SJSA1 (cell line): ENCODE data around the gene PLXNC1. TPM values are rescaled to one million over a fixed set of nuclear protein-coding genes. Genes with fewer than 3 reads are reported as not detected.

Experiments
- DNase-seq, 2 experiments: peaks; one replicate each; pipeline ENCODE4 v3.0.0-alpha.2; 2015 to 2020; ENCODE audit warnings: low spot score in 2 of 2, low read depth in 1 of 2
- H3K27ac ChIP-seq: fragments of 250-450 bp; sonication (Bioruptor Pico); 2 replicates; pipeline ENCODE4 v1.5.1; 2020; ENCODE audit warnings: mild to moderate bottlenecking, moderate library complexity
- H3K27me3 ChIP-seq: fragments of 250-450 bp; sonication (Bioruptor Pico); replicated peaks from 2 replicates; pipeline ENCODE4 v1.5.1; 2020; ENCODE audit warnings: mild to moderate bottlenecking, moderate library complexity
- H3K36me3 ChIP-seq: fragments of 250-450 bp; sonication (Bioruptor Pico); 2 replicates; pipeline ENCODE4 v1.5.1; 2020; ENCODE audit warnings: mild to moderate bottlenecking
- H3K4me1 ChIP-seq: fragments of 250-450 bp; sonication (Bioruptor Pico); replicated peaks from 2 replicates; pipeline ENCODE4 v1.6.1; 2021; ENCODE audit warnings: mild to moderate bottlenecking
- H3K4me3 ChIP-seq: fragments of 250-450 bp; sonication (Bioruptor Pico); 2 replicates; pipeline ENCODE4 v1.5.1; 2020; ENCODE audit warnings: mild to moderate bottlenecking
- H3K9me3 ChIP-seq: fragments of 250-450 bp; sonication (Bioruptor Pico); replicated peaks from 2 replicates; pipeline ENCODE4 v1.5.1; 2020; ENCODE audit warnings: mild to moderate bottlenecking
- total RNA-seq: library from RNA; depleted of rRNA; stranded (reverse); fragments of >200 nt; shearing (Covaris generic); gene quantifications from 2 replicates; pipeline ENCODE4 v1.2.3, GENCODE V29; 2014

PLXNC1 gene
- total RNA-seq, 1 experiment from 2014 or later, result 4.4 TPM

- Histone ChIP-seq H3K4me1 (no peaks in the 10 kb centered on the region), H3K27ac (no peak overlapping the region), H3K4me3 (no peak overlapping the region), H3K9me3 (no peaks in the 10 kb centered on the region), H3K36me3 (no peaks in the 10 kb centered on the region), H3K27me3 (no peaks in the 10 kb centered on the region)
- no peak for DNase-seq
These were observed 124.9 kb downstream of the PLXNC1 start for GRCh38 chr12:94273272-94273671.

GRCh38 chr12:94276725-94277124 is 128.3 kb downstream of the PLXNC1 start:
- no peaks in the 10 kb centered on the region for H3K36me3 ChIP-seq
- DNase-seq, result no peak

GRCh38 chr12:94277426-94278000 is 129.1 kb downstream of the PLXNC1 start:
- Histone ChIP-seq H3K4me1 (no peaks in the 10 kb centered on the region), H3K36me3 (no peaks in the 10 kb centered on the region), H3K27ac (no peak overlapping the region), H3K9me3 (no peaks in the 10 kb centered on the region), H3K27me3 (no peaks in the 10 kb centered on the region), H3K4me3 (no peak overlapping the region)
- DNase-seq, result no peak

More at GRCh38 chr12:94276725-94277124, 128.3 kb downstream of the PLXNC1 start:
- Histone ChIP-seq H3K27me3 (no peaks in the 10 kb centered on the region), H3K4me3 (no peak overlapping the region), H3K4me1 (no peaks in the 10 kb centered on the region), H3K27ac (no peak overlapping the region), H3K9me3 (no peaks in the 10 kb centered on the region)

DNA sequence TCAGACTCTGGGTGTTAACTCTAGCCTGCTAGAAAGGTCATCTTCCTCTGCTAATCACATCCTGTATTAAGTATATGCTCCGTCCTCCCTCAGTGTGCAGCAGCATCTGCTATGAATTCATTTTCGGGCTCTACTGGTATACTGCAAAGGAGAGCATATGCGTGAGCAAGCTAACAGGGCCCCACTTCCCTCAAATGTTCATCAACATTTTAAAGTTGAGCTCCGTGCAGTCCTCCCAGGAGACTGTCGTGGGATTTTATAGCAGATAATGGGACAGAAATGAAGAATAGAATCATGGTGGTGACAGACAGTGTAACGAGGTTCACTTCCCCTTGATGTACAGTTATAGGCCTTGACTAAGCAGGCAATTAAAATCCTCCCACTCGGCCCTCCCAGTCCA is 131.7 kb downstream of the PLXNC1 start:
- Histone ChIP-seq H3K4me3 (no peak overlapping the region), H3K9me3 (no peaks in the 10 kb centered on the region), H3K36me3 (no peaks in the 10 kb centered on the region), H3K27me3 (no peaks in the 10 kb centered on the region), H3K4me1 (no peaks in the 10 kb centered on the region), H3K27ac (no peak overlapping the region)
- DNase-seq, result no peak

- Histone ChIP-seq H3K27me3 (no peaks in the 10 kb centered on the region), H3K9me3 (no peaks in the 10 kb centered on the region), H3K27ac (no peak overlapping the region), H3K4me3 (no peak overlapping the region), H3K36me3 (no peaks in the 10 kb centered on the region), H3K4me1 (no peaks in the 10 kb centered on the region)
- no peak for DNase-seq
These were observed 134.3 kb downstream of the PLXNC1 start for GRCh38 chr12:94282675-94283074.

GRCh38 chr12:94284046-94284445 is 135.7 kb downstream of the PLXNC1 start:
- Histone ChIP-seq H3K27ac (no peak overlapping the region), H3K4me1 (peaks cover 1% of the 10 kb centered on the region), H3K36me3 (no peaks in the 10 kb centered on the region), H3K9me3 (no peaks in the 10 kb centered on the region), H3K27me3 (no peaks in the 10 kb centered on the region), H3K4me3 (no peak overlapping the region)
- no peak for DNase-seq

DNA sequence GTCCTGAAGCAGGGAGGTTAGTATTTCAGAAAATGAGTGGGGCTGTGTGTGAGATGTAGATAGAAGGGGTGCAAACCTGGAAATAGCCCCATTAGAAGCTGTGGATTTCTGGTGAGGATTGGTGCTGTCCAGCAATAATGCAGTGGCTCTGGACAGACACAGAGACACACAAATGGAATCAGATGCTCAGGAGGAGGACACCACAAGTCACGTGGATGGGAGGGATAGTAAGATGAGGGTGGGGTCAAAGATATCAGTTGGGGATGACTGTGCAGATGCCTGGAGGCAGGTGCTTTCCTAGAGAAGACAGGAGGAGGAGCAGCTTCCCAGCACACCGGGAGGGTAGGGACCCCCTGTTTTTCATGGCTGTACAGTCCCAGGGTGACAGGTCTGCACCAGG is 136.5 kb downstream of the PLXNC1 start:
- Histone ChIP-seq H3K9me3 (no peaks in the 10 kb centered on the region), H3K36me3 (no peaks in the 10 kb centered on the region), H3K27me3 (no peaks in the 10 kb centered on the region), H3K27ac (no peak overlapping the region), H3K4me1 (peaks cover 9% of the 10 kb centered on the region), H3K4me3 (no peak overlapping the region)
- no peak for DNase-seq

GRCh38 chr12:94285943-94286582 is 137.7 kb downstream of the PLXNC1 start:
- no peak overlapping the region for H3K27ac ChIP-seq

DNA sequence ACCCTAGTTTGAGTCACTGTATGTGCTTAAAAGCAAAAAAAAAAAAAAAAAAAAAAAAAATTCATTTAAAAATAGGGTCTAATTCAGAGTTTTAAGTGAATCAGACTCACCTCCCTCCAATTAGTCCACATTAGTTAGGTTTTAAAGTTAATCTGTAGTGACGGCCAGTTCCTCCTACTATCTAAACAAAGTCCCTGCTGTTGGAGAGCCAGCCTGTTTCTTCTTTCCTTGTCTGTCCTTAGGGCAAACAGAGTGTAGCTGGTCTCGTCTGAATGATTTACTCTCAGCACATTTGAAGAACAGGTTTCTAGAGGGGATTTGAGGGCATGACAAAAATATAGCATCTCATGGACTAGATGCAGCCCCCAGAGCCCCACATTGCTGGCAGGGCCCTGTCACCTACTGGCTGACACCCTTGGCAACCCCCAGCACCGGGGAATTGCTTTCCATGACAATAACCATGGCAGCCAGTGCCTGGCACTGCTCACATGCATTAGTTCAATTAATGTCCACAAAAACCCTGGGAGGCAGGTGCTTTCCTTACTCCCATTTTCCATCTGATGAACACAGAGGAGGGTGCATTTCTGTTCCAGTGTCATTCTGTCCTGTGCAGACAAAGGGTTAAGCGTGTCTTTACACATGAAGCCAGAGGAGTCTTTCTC is 138.3 kb downstream of the PLXNC1 start:
- H3K36me3 ChIP-seq, result no peaks in the 10 kb centered on the region
- no peaks in the 10 kb centered on the region for H3K27me3 ChIP-seq
- peaks cover 23% of the 10 kb centered on the region for H3K4me1 ChIP-seq
- no peak for DNase-seq
- H3K9me3 ChIP-seq, result no peaks in the 10 kb centered on the region
- no peak overlapping the region for H3K27ac ChIP-seq
- no peak overlapping the region for H3K4me3 ChIP-seq

More at GRCh38 chr12:94285943-94286582, 137.7 kb downstream of the PLXNC1 start:
- Histone ChIP-seq H3K4me1 (peaks cover 21% of the 10 kb centered on the region), H3K4me3 (no peak overlapping the region), H3K36me3 (no peaks in the 10 kb centered on the region), H3K9me3 (no peaks in the 10 kb centered on the region), H3K27me3 (no peaks in the 10 kb centered on the region)
- DNase-seq, result no peak

- Histone ChIP-seq H3K36me3 (no peaks in the 10 kb centered on the region), H3K27me3 (no peaks in the 10 kb centered on the region), H3K9me3 (no peaks in the 10 kb centered on the region), H3K27ac (no peak overlapping the region), H3K4me3 (no peak overlapping the region), H3K4me1 (peaks cover 23% of the 10 kb centered on the region)
- no peak for DNase-seq
These were observed 138.9 kb downstream of the PLXNC1 start for GRCh38 chr12:94287245-94287628.

- H3K27me3 ChIP-seq, result no peaks in the 10 kb centered on the region
- H3K4me3 ChIP-seq, result no peak overlapping the region
- peak; percentile 49 to 60 for DNase-seq
- no peaks in the 10 kb centered on the region for H3K9me3 ChIP-seq
- peaks cover 23% of the 10 kb centered on the region for H3K4me1 ChIP-seq
- H3K36me3 ChIP-seq, result no peaks in the 10 kb centered on the region
- H3K27ac ChIP-seq, result peak overlapping the region; percentile 30
These were observed 141.3 kb downstream of the PLXNC1 start for GRCh38 chr12:94289461-94290312.

- no peak for DNase-seq
- peaks cover 23% of the 10 kb centered on the region for H3K4me1 ChIP-seq
These were observed 142.0 kb downstream of the PLXNC1 start for GRCh38 chr12:94290353-94290752.

GRCh38 chr12:94297096-94297699 is 148.8 kb downstream of the PLXNC1 start:
- DNase-seq, result no peak
- H3K4me3 ChIP-seq, result no peak overlapping the region
- no peaks in the 10 kb centered on the region for H3K36me3 ChIP-seq
- no peaks in the 10 kb centered on the region for H3K27me3 ChIP-seq
- no peaks in the 10 kb centered on the region for H3K9me3 ChIP-seq
- no peaks in the 10 kb centered on the region for H3K4me1 ChIP-seq
- H3K27ac ChIP-seq, result no peak overlapping the region

More at GRCh38 chr12:94290353-94290752, 142.0 kb downstream of the PLXNC1 start:
- H3K27me3 ChIP-seq, result no peaks in the 10 kb centered on the region
- no peak overlapping the region for H3K4me3 ChIP-seq
- H3K9me3 ChIP-seq, result no peaks in the 10 kb centered on the region
- H3K36me3 ChIP-seq, result no peaks in the 10 kb centered on the region
- H3K27ac ChIP-seq, result peak overlapping the region; percentile 30; the same call in 1 of the 2 replicates
